A673 (cell line): Measurements from ENCODE around the gene WDR36.

Experiments
- EZH2 ChIP-seq: fragments of 200-600 bp; sonication (generic); IDR thresholded peaks from 2 replicates; pipeline ENCODE4 v1.6.1; 2017; ENCODE audit warnings: borderline replicate concordance, low read depth, mild to moderate bottlenecking, mixed read lengths, antibody characterized with exemption, low read length; ENCODE audit not compliant: poor library complexity, severe bottlenecking
- TF ChIP-seq, protein P1 (sequence below): fragments of 300-800, 200-600 bp; sonication (generic); conservative IDR thresholded peaks from 2 replicates; pipeline ENCODE4 v1.5.1; 2017; ENCODE audit warnings: low read depth, mild to moderate bottlenecking, antibody characterized with exemption, low read length, moderate library complexity, mixed read lengths

GRCh38 chr5:111077678-111078077, 14.5 kb upstream of the WDR36 start:
- TF ChIP-seq, protein P1, sequence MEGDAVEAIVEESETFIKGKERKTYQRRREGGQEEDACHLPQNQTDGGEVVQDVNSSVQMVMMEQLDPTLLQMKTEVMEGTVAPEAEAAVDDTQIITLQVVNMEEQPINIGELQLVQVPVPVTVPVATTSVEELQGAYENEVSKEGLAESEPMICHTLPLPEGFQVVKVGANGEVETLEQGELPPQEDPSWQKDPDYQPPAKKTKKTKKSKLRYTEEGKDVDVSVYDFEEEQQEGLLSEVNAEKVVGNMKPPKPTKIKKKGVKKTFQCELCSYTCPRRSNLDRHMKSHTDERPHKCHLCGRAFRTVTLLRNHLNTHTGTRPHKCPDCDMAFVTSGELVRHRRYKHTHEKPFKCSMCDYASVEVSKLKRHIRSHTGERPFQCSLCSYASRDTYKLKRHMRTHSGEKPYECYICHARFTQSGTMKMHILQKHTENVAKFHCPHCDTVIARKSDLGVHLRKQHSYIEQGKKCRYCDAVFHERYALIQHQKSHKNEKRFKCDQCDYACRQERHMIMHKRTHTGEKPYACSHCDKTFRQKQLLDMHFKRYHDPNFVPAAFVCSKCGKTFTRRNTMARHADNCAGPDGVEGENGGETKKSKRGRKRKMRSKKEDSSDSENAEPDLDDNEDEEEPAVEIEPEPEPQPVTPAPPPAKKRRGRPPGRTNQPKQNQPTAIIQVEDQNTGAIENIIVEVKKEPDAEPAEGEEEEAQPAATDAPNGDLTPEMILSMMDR, result no peak
- no peak for TF ChIP-seq EZH2
